ENCODE data around the gene MUC5B.

- TF ChIP-seq CTCF (IDR thresholded peaks at IDR 0.05; ENCODE audit: low read length) (no peak), EZH2 (IDR thresholded peaks at IDR 0.05; ENCODE audit: borderline replicate concordance, low read length) (no peak)
Measured at GRCh38 chr11:1237851-1238250, 15.0 kb downstream of the MUC5B start.

Data from OCI-LY1 (cell line).